Measurements from ENCODE around the gene TENT4A. TPM values are rescaled to one million over a fixed set of nuclear protein-coding genes. Genes with fewer than 3 reads are reported as not detected.

Gene TENT4A
- total RNA-seq, 1 experiment from 2014 or later: 51.7 TPM

GRCh38 chr5:6719896-6720560 is 6.8 kb downstream of the TENT4A start:
- CTCF ChIA-PET: no interaction called here
- Histone ChIP-seq H3K4me3 (ENCODE audit: low read depth, low read length, poor library complexity, severe bottlenecking) (no peak overlapping the region), H3K27ac (ENCODE audit: low read depth, low read length, poor library complexity, severe bottlenecking) (no peak overlapping the region), H3K36me3 (ENCODE audit: insufficient read depth, low read length, poor library complexity, severe bottlenecking) (peaks cover 2% of the 10 kb centered on the region), H3K9me3 (ENCODE audit: low read depth, low read length, poor library complexity, severe bottlenecking) (no peaks in the 10 kb centered on the region), H3K4me1 (ENCODE audit: insufficient read depth, low read length, poor library complexity, severe bottlenecking) (peaks cover 20% of the 10 kb centered on the region), H3K27me3 (replicated peaks; ENCODE audit: insufficient read depth, low read depth, low read length, poor library complexity) (no peaks in the 10 kb centered on the region)
- DNase-seq (ENCODE audit: low spot score): no peak
- POLR2A ChIA-PET (ENCODE audit: low non-redundant PET): no interaction called here
- intact Hi-C loops (cut with micrococcal nuclease; ENCODE audit: unreplicated experiment): no loop called here
- no peak for TF ChIP-seq EZH2 (IDR thresholded peaks at IDR 0.05; ENCODE audit: borderline replicate concordance, low read depth, low read length, poor library complexity, severe bottlenecking)
- TF ChIP-seq, protein P1, sequence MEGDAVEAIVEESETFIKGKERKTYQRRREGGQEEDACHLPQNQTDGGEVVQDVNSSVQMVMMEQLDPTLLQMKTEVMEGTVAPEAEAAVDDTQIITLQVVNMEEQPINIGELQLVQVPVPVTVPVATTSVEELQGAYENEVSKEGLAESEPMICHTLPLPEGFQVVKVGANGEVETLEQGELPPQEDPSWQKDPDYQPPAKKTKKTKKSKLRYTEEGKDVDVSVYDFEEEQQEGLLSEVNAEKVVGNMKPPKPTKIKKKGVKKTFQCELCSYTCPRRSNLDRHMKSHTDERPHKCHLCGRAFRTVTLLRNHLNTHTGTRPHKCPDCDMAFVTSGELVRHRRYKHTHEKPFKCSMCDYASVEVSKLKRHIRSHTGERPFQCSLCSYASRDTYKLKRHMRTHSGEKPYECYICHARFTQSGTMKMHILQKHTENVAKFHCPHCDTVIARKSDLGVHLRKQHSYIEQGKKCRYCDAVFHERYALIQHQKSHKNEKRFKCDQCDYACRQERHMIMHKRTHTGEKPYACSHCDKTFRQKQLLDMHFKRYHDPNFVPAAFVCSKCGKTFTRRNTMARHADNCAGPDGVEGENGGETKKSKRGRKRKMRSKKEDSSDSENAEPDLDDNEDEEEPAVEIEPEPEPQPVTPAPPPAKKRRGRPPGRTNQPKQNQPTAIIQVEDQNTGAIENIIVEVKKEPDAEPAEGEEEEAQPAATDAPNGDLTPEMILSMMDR (conservative IDR thresholded peaks at IDR 0.05; ENCODE audit: low read depth, low read length): no peak
- no TSS peak for BruUV-seq (replicated peaks)

DNA sequence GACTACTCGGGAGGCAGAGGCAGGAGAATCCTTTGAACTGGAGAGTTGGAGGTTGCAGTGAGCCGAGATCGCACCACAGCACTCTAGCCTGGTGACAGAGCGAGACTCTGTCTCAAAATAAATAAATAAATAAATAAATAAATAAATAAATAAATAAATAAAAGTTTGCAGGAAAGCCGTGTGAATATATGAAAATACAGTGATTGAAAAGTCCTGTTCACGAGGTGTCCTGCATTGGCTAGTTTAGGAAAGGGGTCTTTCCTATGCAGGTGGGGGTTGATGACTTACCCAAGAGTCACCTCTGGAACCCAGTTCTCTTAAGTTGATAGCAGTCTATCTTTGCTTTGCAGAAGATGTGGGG is 7.3 kb downstream of the TENT4A start:
- Histone ChIP-seq H3K4me3 (ENCODE audit: low read depth, low read length, poor library complexity, severe bottlenecking) (no peak overlapping the region), H3K4me1 (ENCODE audit: insufficient read depth, low read length, poor library complexity, severe bottlenecking) (peaks cover 15% of the 10 kb centered on the region), H3K9me3 (ENCODE audit: low read depth, low read length, poor library complexity, severe bottlenecking) (no peaks in the 10 kb centered on the region), H3K27ac (ENCODE audit: low read depth, low read length, poor library complexity, severe bottlenecking) (no peak overlapping the region), H3K36me3 (ENCODE audit: insufficient read depth, low read length, poor library complexity, severe bottlenecking) (peaks cover 2% of the 10 kb centered on the region), H3K27me3 (replicated peaks; ENCODE audit: insufficient read depth, low read depth, low read length, poor library complexity) (no peaks in the 10 kb centered on the region)
- no TSS peak for BruUV-seq (replicated peaks)
- no peak for TF ChIP-seq EZH2 (IDR thresholded peaks at IDR 0.05; ENCODE audit: borderline replicate concordance, low read depth, low read length, poor library complexity, severe bottlenecking)
- TF ChIP-seq, protein P1 (conservative IDR thresholded peaks at IDR 0.05; ENCODE audit: low read depth, low read length): no peak
- ChIA-PET CTCF (no interaction called here), POLR2A (ENCODE audit: low non-redundant PET) (no interaction called here)
- DNase-seq (ENCODE audit: low spot score): no peak
- intact Hi-C loops (cut with micrococcal nuclease; ENCODE audit: unreplicated experiment): no loop called here

- ChIA-PET POLR2A (ENCODE audit: low non-redundant PET) (no interaction called here), CTCF (no interaction called here)
- Histone ChIP-seq H3K4me3 (ENCODE audit: low read depth, low read length, poor library complexity, severe bottlenecking) (no peak overlapping the region), H3K4me1 (ENCODE audit: insufficient read depth, low read length, poor library complexity, severe bottlenecking) (peaks cover 12% of the 10 kb centered on the region), H3K9me3 (ENCODE audit: low read depth, low read length, poor library complexity, severe bottlenecking) (no peaks in the 10 kb centered on the region), H3K36me3 (ENCODE audit: insufficient read depth, low read length, poor library complexity, severe bottlenecking) (peaks cover 2% of the 10 kb centered on the region), H3K27ac (ENCODE audit: low read depth, low read length, poor library complexity, severe bottlenecking) (no peak overlapping the region), H3K27me3 (replicated peaks; ENCODE audit: insufficient read depth, low read depth, low read length, poor library complexity) (no peaks in the 10 kb centered on the region)
- no peak for TF ChIP-seq EZH2 (IDR thresholded peaks at IDR 0.05; ENCODE audit: borderline replicate concordance, low read depth, low read length, poor library complexity, severe bottlenecking)
- TF ChIP-seq, protein P1 (conservative IDR thresholded peaks at IDR 0.05; ENCODE audit: low read depth, low read length): no peak
- intact Hi-C loops (cut with micrococcal nuclease; ENCODE audit: unreplicated experiment): no loop called here
- BruUV-seq (replicated peaks): no TSS peak
- DNase-seq (ENCODE audit: low spot score): no peak
These were observed 8.2 kb downstream of the TENT4A start for GRCh38 chr5:6721442-6721841.
